HG03025 (cell line): ENCODE measurements around the gene JAK1.

Source experiments
- ATAC-seq: cut with Tn5 transposase; IDR thresholded peaks from one replicate; pipeline ENCODE4 v1.9.1; 2021; ENCODE audit warnings: mild to moderate bottlenecking, moderate library complexity; ENCODE audit not compliant: unreplicated experiment, low FRiP score

Gene JAK1

DNA sequence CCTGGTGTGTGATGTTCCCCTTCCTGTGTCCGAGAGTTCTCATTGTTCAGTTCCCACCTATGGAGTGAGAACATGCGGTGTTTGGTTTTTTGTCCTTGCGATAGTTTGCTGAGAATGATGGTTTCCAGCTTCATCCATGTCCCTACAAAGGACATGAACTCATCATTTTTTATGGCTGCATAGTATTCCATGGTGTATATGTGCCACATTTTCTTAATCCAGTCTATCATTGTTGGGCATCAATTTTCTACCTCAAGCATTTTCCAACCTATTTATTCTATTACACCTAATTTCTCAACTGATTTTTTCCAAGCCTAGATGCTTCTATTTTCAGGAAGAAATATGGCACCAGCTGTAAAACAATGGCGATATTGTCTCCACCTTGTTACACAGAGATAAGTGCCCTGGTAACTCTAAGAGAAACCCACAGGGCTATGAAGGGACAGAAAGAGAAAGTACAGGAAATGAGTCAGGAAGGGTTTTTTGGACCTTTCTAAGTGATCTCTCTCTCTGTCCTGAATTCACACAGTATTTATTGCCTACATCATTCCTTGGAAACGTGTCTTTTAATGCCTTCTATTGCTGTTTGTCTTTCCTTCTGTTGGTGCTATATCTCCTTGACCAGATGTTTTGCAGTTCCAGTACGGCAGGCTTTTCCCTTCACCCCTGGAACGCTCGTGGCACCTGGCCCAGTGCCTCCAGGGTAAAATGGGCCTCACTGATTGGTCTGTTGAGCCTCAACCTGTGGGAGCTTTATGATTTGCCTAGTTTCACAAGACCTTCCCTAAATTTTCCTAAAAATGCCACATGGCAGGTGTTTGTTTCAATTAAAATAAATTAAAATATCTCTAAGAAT is 14.6 kb upstream of the JAK1 start:
- ATAC-seq, result no peak

DNA sequence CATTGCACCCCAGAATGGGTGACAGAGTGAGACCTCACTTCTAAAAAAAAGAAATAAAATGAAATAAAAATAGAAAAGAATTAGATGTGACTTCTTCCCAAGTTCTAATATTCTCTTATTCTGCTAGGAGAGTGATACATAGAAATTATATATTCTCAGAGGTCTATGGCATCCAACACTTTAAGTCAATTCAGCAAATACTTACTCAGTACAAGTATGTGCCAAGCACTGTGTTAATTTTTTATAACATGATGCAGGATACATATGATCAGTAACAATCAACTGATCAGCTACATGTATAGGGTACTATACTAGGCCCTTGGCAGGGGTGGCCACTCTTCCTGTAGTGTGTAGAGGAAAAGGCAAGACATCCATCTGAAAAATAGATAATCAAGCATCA is 13.0 kb upstream of the JAK1 start:
- ATAC-seq, result no peak

GRCh38 chr1:64976361-64976760 is 10.0 kb upstream of the JAK1 start:
- no peak for ATAC-seq

- ATAC-seq, result no peak
These were observed 9.4 kb upstream of the JAK1 start for GRCh38 chr1:64975740-64976139.

DNA sequence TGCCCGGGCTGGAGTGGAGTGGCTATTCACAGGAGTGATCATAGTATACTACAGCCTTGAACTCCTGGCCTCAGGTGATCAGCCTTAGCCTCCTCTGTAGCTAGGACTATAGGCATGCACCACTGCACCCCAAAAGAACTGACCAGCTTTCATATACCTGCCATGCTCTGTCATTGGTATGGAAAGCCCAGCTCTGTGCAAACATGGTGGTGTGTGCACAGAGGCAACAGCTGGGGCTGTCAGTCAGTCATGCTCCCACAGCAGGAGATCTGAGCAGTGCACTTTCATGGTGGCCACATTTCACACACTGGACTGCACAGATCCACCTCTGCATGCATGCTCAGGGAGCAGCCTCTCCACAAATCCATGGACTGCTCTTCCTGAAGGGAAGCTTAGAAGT is 8.8 kb upstream of the JAK1 start:
- no peak for ATAC-seq

GRCh38 chr1:64974288-64974825 is 8.0 kb upstream of the JAK1 start:
- no peak for ATAC-seq

GRCh38 chr1:64973061-64973647 is 6.8 kb upstream of the JAK1 start:
- ATAC-seq, result no peak

DNA sequence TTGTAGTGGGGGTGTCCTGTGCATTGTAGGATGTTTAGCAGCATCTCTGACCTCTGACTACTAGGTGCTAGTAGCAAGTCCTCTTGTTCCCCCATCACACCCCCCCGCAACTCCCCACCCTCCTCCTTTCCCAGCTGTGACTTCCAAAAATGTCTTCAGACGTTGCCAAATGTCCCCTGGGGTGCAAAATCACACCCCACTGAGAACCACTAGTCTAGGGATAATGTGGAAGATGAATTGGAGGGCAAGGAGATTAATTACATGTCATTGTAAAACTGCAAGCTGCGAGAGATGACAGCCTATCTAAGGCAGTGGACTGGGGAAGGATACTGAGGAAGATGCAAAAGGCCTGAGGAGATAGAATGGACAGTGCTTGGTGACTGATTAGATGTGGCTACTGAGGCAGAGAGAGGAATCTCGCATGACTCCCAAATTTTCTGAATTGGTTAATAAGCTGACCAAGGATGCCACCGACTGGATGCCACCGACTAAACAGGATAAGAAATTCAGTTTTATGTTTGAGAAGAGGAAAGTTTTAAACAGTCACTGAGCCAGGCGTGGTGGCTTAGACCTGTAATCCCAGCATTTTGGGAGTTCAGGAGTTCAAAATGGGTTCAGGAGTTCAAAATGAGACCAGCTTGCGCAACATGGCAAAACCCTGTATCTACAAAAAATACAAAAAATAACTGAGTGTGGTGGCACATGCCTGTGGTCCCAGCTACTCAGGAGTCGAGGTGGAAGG is 3.1 kb upstream of the JAK1 start:
- ATAC-seq, result no peak

GRCh38 chr1:64967381-64967780 is 1.0 kb upstream of the JAK1 start:
- no peak for ATAC-seq

DNA sequence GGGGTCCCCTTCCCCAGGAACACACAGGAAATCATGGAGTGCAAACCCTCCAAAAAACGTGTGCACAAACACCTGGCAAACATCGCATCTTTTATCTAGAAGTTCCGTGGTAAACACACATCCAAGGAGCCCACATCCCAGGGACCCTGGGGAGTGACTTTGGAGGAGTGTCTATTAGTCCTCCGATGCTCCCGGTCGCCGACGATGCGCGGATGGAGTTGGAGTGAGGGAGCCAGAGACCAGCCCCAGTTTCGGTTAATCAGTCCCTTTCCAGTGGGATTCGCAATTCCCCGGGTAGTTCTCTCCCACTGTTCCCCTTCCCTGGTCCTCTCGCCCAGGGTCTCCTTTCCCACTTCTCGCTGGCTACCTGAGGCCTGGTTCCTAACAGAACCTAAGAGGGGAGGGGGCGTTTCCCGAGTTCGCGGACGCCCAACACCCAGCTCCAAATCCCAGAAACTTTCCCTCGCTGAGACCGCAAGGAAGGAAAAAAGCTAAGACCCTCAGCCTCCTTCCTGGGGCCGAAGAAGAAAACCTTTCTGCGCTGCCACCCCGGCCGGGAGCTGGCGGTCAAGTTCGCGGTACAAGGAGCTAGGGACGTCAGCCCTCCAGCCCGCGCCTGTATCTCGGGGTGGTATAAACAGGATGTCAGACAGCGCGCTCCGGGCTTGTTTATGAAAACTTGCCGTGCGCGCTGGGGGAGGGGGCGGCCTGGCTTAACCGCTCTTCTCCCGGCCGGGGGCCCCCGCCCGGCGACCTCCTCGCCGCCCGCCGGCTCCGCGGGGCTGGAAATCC is 787 bp downstream of the JAK1 start:
- peak; percentile 41 for ATAC-seq

GRCh38 chr1:64963466-64963865 is 2.9 kb downstream of the JAK1 start:
- no peak for ATAC-seq

DNA sequence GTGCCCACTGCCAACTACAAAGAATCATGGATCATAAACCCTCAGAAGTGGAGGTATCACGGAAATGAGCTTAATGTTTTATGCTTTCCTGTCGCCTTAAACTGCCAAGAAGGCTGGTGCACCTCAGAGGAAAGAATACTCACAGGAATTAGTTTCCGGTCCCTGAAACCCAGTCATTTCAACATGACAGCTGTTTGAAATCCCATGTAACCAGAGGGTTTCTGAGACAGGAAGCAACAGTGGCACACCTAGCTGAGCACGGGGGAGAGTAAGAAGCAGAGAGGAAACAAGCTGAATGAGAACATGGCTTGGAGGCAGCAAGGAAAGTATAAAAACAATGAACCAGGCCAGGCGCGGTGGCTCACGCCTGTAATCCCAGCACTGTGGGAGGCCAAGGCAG is 3.9 kb downstream of the JAK1 start:
- ATAC-seq, result no peak

GRCh38 chr1:64961923-64962322 is 4.4 kb downstream of the JAK1 start:
- ATAC-seq, result no peak

DNA sequence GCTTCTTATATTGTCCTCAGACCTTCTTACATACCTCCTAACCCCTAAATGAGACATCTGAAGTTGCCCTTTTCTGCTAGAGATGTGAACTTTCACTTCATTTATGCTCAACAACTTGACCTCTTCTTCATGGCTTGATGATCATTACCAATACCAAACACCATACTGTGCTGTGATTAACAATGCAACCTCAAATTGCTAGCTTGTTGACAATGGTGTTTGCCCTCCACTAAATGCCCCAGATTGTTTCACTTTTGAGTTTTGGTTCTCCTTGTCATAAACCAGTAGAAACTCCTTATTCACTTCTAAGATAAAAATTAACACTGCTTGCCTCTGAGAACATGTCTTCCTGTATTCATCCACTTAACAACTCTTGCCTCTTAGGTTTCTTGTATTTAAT is 5.6 kb downstream of the JAK1 start:
- ATAC-seq, result peak; percentile 48

DNA sequence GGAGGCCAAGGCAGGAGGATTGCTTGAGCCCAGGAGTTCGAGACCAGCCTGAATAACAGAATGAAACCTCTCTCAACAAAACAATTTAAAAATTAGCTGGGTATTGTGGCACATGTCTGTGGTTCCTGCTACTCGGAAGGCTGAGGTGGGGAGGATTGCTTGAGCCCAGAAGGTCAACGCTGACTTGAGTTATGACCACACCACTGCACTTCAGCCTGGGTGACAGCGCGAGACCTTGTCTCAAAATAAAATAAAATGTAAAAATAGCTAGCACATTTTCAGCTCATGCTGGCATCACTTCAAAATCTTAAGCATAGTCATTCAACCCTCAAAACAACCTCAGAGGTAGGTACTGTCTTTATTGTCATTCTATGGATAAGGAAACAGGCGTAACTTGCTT is 6.4 kb downstream of the JAK1 start:
- ATAC-seq, result no peak

GRCh38 chr1:64956733-64957441 is 9.5 kb downstream of the JAK1 start:
- peak; percentile 93 for ATAC-seq

DNA sequence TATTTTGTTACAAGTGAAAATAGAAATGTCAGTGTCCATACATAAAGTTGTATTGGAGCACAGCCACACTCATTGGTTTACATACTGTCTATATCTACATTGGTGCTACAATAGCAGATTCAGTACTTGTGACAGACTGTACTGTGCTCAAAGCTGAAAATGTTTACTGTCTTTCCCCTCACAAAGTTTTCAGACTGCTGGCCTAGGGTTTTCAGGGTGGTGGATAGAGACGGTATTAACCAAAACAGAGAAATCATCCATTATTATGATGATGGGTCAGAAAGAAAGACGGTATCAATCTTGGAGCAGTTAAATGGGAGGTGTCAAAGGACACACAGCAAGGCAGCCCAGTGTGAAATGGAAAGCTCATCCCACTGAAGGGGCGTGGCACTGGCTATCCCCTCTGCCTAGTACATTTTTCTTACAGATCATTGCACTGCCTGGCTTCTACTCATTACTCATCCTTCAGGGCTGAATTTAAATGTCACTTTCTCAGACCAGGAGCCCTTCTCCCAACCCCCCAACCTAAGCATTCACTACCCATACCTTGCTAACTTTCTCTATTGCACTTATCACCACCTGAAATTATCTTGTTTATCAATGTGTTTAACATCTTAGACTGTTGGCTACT is 10.2 kb downstream of the JAK1 start:
- no peak for ATAC-seq

DNA sequence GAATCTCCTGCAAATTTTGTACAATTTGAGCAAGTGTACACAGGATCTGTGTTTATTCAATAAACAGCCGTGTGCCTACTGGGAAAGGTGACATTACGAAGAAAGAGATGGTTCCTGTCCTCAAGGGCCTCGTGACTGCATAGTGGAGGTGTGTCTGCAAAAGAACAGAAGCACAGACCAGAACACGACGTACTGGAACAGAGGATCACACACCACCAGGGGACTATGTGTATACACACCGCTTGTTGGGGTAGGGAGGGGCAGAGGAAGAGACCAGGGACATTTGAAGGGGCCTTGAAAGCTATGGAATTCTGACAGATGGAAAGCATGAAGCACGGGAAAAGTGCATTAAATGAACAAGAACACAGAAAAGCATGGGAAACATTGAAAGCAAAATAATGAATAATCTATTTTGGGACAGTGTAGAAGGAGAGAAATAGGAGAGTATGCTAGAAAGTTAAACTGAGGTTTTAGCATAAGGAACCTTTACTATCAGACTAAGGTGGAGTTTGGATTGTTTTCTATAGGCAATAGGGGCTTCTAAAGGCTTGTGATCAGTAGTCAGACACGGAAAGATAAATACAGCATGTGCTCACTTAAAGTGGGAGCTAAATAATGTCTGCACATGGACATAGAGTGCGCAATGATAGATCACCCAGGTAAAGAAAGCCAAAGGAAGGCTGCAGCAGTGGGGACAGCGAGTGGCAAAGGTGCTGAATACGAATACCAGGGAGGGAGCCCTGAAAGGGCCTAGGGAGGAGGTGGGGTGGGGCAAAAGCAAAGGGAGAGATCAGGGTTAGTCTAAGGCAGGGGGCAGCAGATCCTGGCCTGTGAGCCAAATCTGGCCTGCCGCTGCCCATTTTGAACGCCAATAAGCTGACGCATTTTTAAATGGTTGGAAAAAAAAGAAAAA is 11.0 kb downstream of the JAK1 start:
- no peak for ATAC-seq
